Measurements from ENCODE around the gene RAB1A. TPM values are rescaled to one million over a fixed set of nuclear protein-coding genes. Genes with fewer than 3 reads are reported as not detected.

RAB1A gene
- total RNA-seq, 1 experiment from 2014 or later = 207 TPM

- no peak for DNase-seq
- ChIA-PET CTCF (interaction anchor here (0.5 kb wide), 1 partner anchor 67 kb away, joined by 7 read pairs; no protein-coding TSS in a partner anchor), POLR2A (interaction anchor here (1.0 kb wide), 1 partner anchor 23 kb away, joined by 3 read pairs; the partner anchor contains the start of gene CEP68)
- H3K9me3 ChIP-seq = no peaks in the 10 kb centered on the region
- Mint-ChIP-seq H3K4me3 (ENCODE audit: unreplicated experiment) (no peak overlapping the region), H3K27ac (ENCODE audit: unreplicated experiment) (peak overlapping the region; percentile 13), H3K36me3 (ENCODE audit: insufficient read depth, unreplicated experiment) (peaks cover 86% of the 10 kb centered on the region), H3K27me3 (ENCODE audit: insufficient read depth, unreplicated experiment) (no peaks in the 10 kb centered on the region), H3K4me1 (ENCODE audit: low read depth, unreplicated experiment) (peaks cover 9% of the 10 kb centered on the region), H3K9me3 (ENCODE audit: unreplicated experiment) (no peaks in the 10 kb centered on the region)
- TF ChIP-seq CTCF (IDR thresholded peaks at IDR 0.05; ENCODE audit: insufficient read depth in 1 of 2, low read depth in 1 of 2, low read length in 1 of 2, severe bottlenecking in 1 of 2, unreplicated experiment in 1 of 2) = no peak
- no TSS peak for BruUV-seq (replicated peaks)
- peaks cover 3% of the 10 kb centered on the region for H3K36me3 ChIP-seq (ENCODE audit: control insufficient read depth, insufficient read depth, low read length)
- peaks cover 8% of the 10 kb centered on the region for H3K4me1 ChIP-seq
- no peak overlapping the region for H3K4me3 ChIP-seq (ENCODE audit: low read depth, low read length)
- no peaks in the 10 kb centered on the region for H3K27me3 ChIP-seq (replicated peaks; ENCODE audit: control insufficient read depth, insufficient read depth, low read length)
- intact Hi-C loops (cut with micrococcal nuclease; ENCODE audit: unreplicated experiment) = no loop called here
These were observed 50.9 kb downstream of the RAB1A start for GRCh38 chr2:65079017-65079416.

- no peak overlapping the region for H3K4me3 Mint-ChIP-seq (ENCODE audit: unreplicated experiment)
- peaks cover 9% of the 10 kb centered on the region for H3K4me1 Mint-ChIP-seq (ENCODE audit: low read depth, unreplicated experiment)
- H3K9me3 Mint-ChIP-seq (ENCODE audit: unreplicated experiment) = no peaks in the 10 kb centered on the region
- peak overlapping the region; percentile 13 for H3K27ac Mint-ChIP-seq (ENCODE audit: unreplicated experiment)
- no peaks in the 10 kb centered on the region for H3K27me3 ChIP-seq (replicated peaks; ENCODE audit: control insufficient read depth, insufficient read depth, low read length)
- H3K27me3 Mint-ChIP-seq (ENCODE audit: insufficient read depth, unreplicated experiment) = no peaks in the 10 kb centered on the region
- H3K4me3 ChIP-seq (ENCODE audit: low read depth, low read length) = no peak overlapping the region
- no peak for DNase-seq
- intact Hi-C loops (cut with micrococcal nuclease; ENCODE audit: unreplicated experiment) = no loop called here
- TF ChIP-seq CTCF (IDR thresholded peaks at IDR 0.05; ENCODE audit: insufficient read depth in 1 of 2, low read depth in 1 of 2, low read length in 1 of 2, severe bottlenecking in 1 of 2, unreplicated experiment in 1 of 2) = no peak
- peaks cover 83% of the 10 kb centered on the region for H3K36me3 Mint-ChIP-seq (ENCODE audit: insufficient read depth, unreplicated experiment)
- peaks cover 8% of the 10 kb centered on the region for H3K4me1 ChIP-seq
- ChIA-PET CTCF (no interaction called here), POLR2A (interaction anchor here (0.6 kb wide), 1 partner anchor 93 kb away, joined by 3 read pairs; no protein-coding TSS in a partner anchor)
- no peaks in the 10 kb centered on the region for H3K9me3 ChIP-seq
- no TSS peak for BruUV-seq (replicated peaks)
- H3K36me3 ChIP-seq (ENCODE audit: control insufficient read depth, insufficient read depth, low read length) = peaks cover 3% of the 10 kb centered on the region
These were observed 52.0 kb downstream of the RAB1A start for GRCh38 chr2:65077898-65078297.

- Histone ChIP-seq H3K9me3 (no peaks in the 10 kb centered on the region), H3K4me1 (peaks cover 8% of the 10 kb centered on the region), H3K4me3 (ENCODE audit: low read depth, low read length) (no peak overlapping the region), H3K36me3 (ENCODE audit: control insufficient read depth, insufficient read depth, low read length) (peaks cover 5% of the 10 kb centered on the region), H3K27me3 (replicated peaks; ENCODE audit: control insufficient read depth, insufficient read depth, low read length) (no peaks in the 10 kb centered on the region)
- peaks cover 9% of the 10 kb centered on the region for H3K4me1 Mint-ChIP-seq (ENCODE audit: low read depth, unreplicated experiment)
- TF ChIP-seq CTCF (IDR thresholded peaks at IDR 0.05; ENCODE audit: insufficient read depth in 1 of 2, low read depth in 1 of 2, low read length in 1 of 2, severe bottlenecking in 1 of 2, unreplicated experiment in 1 of 2) = no peak
- BruUV-seq (replicated peaks) = no TSS peak
- H3K27me3 Mint-ChIP-seq (ENCODE audit: insufficient read depth, unreplicated experiment) = no peaks in the 10 kb centered on the region
- H3K4me3 Mint-ChIP-seq (ENCODE audit: unreplicated experiment) = no peak overlapping the region
- intact Hi-C loops (cut with micrococcal nuclease; ENCODE audit: unreplicated experiment) = no loop called here
- ChIA-PET POLR2A (interaction anchor here (0.6 to 1.1 kb wide), 4 partner anchors 20 to 151 kb away, joined by 3 to 8 read pairs (median 4); partner anchors contain the start of genes ACTR2 and CEP68), CTCF (interaction anchor here (1.0 to 1.5 kb wide), 2 partner anchors 111 to 159 kb away, joined by 4 to 7 read pairs; no protein-coding TSS in a partner anchor)
- H3K36me3 Mint-ChIP-seq (ENCODE audit: insufficient read depth, unreplicated experiment) = peaks cover 83% of the 10 kb centered on the region
- H3K27ac Mint-ChIP-seq (ENCODE audit: unreplicated experiment) = no peak overlapping the region
- H3K9me3 Mint-ChIP-seq (ENCODE audit: unreplicated experiment) = no peaks in the 10 kb centered on the region
- DNase-seq = no peak
These were observed 53.6 kb downstream of the RAB1A start for GRCh38 chr2:65076345-65076710.

Data from Caco-2 (cell line).